HCT116 (cell line): ENCODE results near the gene SH3GL2. TPM values are rescaled to one million over a fixed set of nuclear protein-coding genes. Genes with fewer than 3 reads are reported as not detected.

Experiments used
- ATAC-seq: fragments of 200-7000 bp; cut with Tn5 transposase; 2 replicates; pipeline ENCODE4 v1.9.1; 2020; ENCODE audit warnings: mild to moderate bottlenecking, moderate library complexity
- BruUV-seq: library from RNA; stranded (reverse); fragments of 400-500 nt; replicated peaks from 2 replicates; lab custom pipeline; 2021; lab: Mats Ljungman, UMichigan
- CTCF ChIA-PET: fragments of 300-600 bp; sonication (Branson Sonifier 250); formaldehyde crosslinking; loops from one replicate; lab custom pipeline; 2021; ENCODE audit warnings: antibody characterized with exemption; lab: Charles Lee
- POLR2A ChIA-PET: fragments of 300-600, 350-600 bp; sonication (Branson Sonifier 250); formaldehyde crosslinking; loops from one replicate; lab custom pipeline; 2021; ENCODE audit warnings: antibody characterized with exemption; lab: Charles Lee
- RAD21 ChIA-PET, 2 experiments: fragments of 300-600 bp; sonication (Branson Sonifier 250); formaldehyde crosslinking; loops; one replicate each; lab custom pipeline; 2023; ENCODE audit warnings: low total read pairs in 2 of 2; ENCODE audit not compliant: uncharacterized antibody in 2 of 2, unreplicated experiment in 2 of 2, low non-redundant PET in 1 of 2; lab: Charles Lee
- DNase-seq: peaks from one replicate; pipeline ENCODE4 v3.0.0-alpha.2; 2010; ENCODE audit warnings: low read depth, low spot score
- H2AFZ ChIP-seq: fragments of 200-600 bp; shearing (Covaris generic), sonication (generic); 2 replicates; pipeline ENCODE4 v1.6.1; 2017; ENCODE audit warnings: low read depth, mixed run types, mixed read lengths, antibody characterized with exemption, low read length; ENCODE audit not compliant: poor library complexity, severe bottlenecking
- H3K27ac ChIP-seq: 2 replicates; pipeline ENCODE4 v1.5.1; 2012; ENCODE audit warnings: low read depth, low read length
- H3K27me3 ChIP-seq: fragments of 200-600 bp; sonication (generic); 2 replicates; pipeline ENCODE4 v1.6.1; 2016; ENCODE audit warnings: mixed run types, low read length, mixed read lengths; ENCODE audit not compliant: insufficient read depth
- H3K36me3 ChIP-seq, 2 experiments: fragments of 200-500 bp in 1 of 2; fragments of 200-600 bp in 1 of 2; sonication (Bioruptor generic) in 1 of 2; sonication (generic) in 1 of 2; 2 replicates each; pipeline versions ENCODE4 v1.5.1 to v1.6.1; 2014 to 2016; ENCODE audit warnings: low read length in 2 of 2, inconsistent platforms in 1 of 2, mixed read lengths in 1 of 2, mixed run types in 1 of 2; ENCODE audit not compliant: insufficient read depth in 2 of 2, control insufficient read depth in 1 of 2
- H3K4me1 ChIP-seq, 2 experiments: fragments of 200-600 bp in 1 of 2; sonication (generic) in 1 of 2; 2 replicates each; pipeline versions ENCODE4 v1.5.1 to v1.6.1; 2012 to 2017; ENCODE audit warnings: low read length in 2 of 2, inconsistent platforms in 1 of 2, mild to moderate bottlenecking in 1 of 2, mixed read lengths in 1 of 2, mixed run types in 1 of 2, moderate library complexity in 1 of 2; ENCODE audit not compliant: insufficient read depth in 2 of 2, control insufficient read depth in 1 of 2
- H3K4me2 ChIP-seq: fragments of 200-600 bp; sonication (generic); 2 replicates; pipeline ENCODE4 v1.6.1; 2017; ENCODE audit warnings: mixed run types, low read length, mixed read lengths
- H3K4me3 ChIP-seq, 2 experiments: fragments of 200-600 bp in 1 of 2; sonication (generic) in 1 of 2; replicated peaks in 1 of 2; 2 replicates each; pipeline ENCODE4 v1.5.1; 2011 to 2016; ENCODE audit warnings: low read length in 2 of 2, control low read depth in 1 of 2, low read depth in 1 of 2, mild to moderate bottlenecking in 1 of 2, mixed read lengths in 1 of 2, mixed run types in 1 of 2
- H3K79me2 ChIP-seq: fragments of 200-600 bp; sonication (generic); 2 replicates; pipeline ENCODE4 v1.6.1; 2017; ENCODE audit warnings: mild to moderate bottlenecking, mixed run types, low read length, moderate library complexity, mixed read lengths; ENCODE audit not compliant: insufficient read depth
- H3K9ac ChIP-seq: fragments of 200-600 bp; sonication (generic); 2 replicates; pipeline ENCODE4 v1.6.1; 2016; ENCODE audit warnings: low read length, mixed read lengths
- H3K9me2 ChIP-seq: fragments of 200-600 bp; sonication (generic), shearing (Covaris generic); 2 replicates; pipeline ENCODE4 v1.6.1; 2017; ENCODE audit warnings: mixed run types, mild to moderate bottlenecking, moderate library complexity; ENCODE audit not compliant: insufficient read depth
- H3K9me3 ChIP-seq, 2 experiments: fragments of 200-500 bp in 1 of 2; fragments of 200-600 bp in 1 of 2; sonication (Bioruptor generic) in 1 of 2; sonication (generic) in 1 of 2; 2 replicates each; pipeline ENCODE4 v1.6.1; 2014 to 2017; ENCODE audit warnings: low read length in 2 of 2, mixed read lengths in 2 of 2, inconsistent platforms in 1 of 2, low read depth in 1 of 2, mild to moderate bottlenecking in 1 of 2, mixed run types in 1 of 2, moderate library complexity in 1 of 2; ENCODE audit not compliant: control insufficient read depth in 1 of 2, insufficient read depth in 1 of 2
- H4K20me1 ChIP-seq: fragments of 200-600 bp; sonication (generic), shearing (Covaris generic); 2 replicates; pipeline ENCODE4 v1.6.1; 2017; ENCODE audit warnings: mixed run types, mild to moderate bottlenecking, moderate library complexity; ENCODE audit not compliant: insufficient read depth
- CBX3 ChIP-seq: IDR thresholded peaks from 2 replicates; pipeline ENCODE4 v1.6.1; 2012; ENCODE audit warnings: low read depth
- EZH2 ChIP-seq: fragments of 200-600 bp; sonication (generic); IDR thresholded peaks from 2 replicates; pipeline ENCODE4 v1.6.1; 2017; ENCODE audit warnings: antibody characterized with exemption, mixed run types
- EZH2phosphoT487 ChIP-seq: fragments of 200-600 bp; IDR thresholded peaks from 2 replicates; pipeline ENCODE4 v1.6.1; 2018; ENCODE audit warnings: antibody characterized with exemption, borderline replicate concordance
- JUND ChIP-seq: IDR thresholded peaks from 2 replicates; pipeline ENCODE4 v1.6.1; 2012
- POLR2A ChIP-seq: IDR thresholded peaks from 2 replicates; pipeline ENCODE4 v1.7.0; 2011; ENCODE audit warnings: borderline replicate concordance; ENCODE audit not compliant: insufficient read depth, insufficient read length; ENCODE audit errors: extremely low read depth
- RAD21 ChIP-seq: IDR thresholded peaks from 2 replicates; pipeline ENCODE4 v1.6.1; 2012; ENCODE audit warnings: low read depth, mild to moderate bottlenecking
- SIN3A ChIP-seq: IDR thresholded peaks from 2 replicates; pipeline ENCODE4 v1.6.1; 2012; ENCODE audit warnings: low read depth
- SP1 ChIP-seq: IDR thresholded peaks from 2 replicates; pipeline ENCODE4 v1.6.1; 2012; ENCODE audit warnings: low read depth
- SRF ChIP-seq: IDR thresholded peaks from 2 replicates; pipeline ENCODE4 v1.6.1; 2012; ENCODE audit warnings: low read depth
- TCF7L2 ChIP-seq: IDR thresholded peaks from 2 replicates; pipeline ENCODE4 v1.7.0; 2011; ENCODE audit warnings: borderline replicate concordance, inconsistent platforms; ENCODE audit not compliant: insufficient read depth, insufficient read length; ENCODE audit errors: extremely low read depth
- YY1 ChIP-seq: IDR thresholded peaks from 2 replicates; pipeline ENCODE4 v1.6.1; 2011; ENCODE audit warnings: low read length, low read depth, moderate library complexity, mild to moderate bottlenecking; ENCODE audit not compliant: insufficient replicate concordance; ENCODE audit errors: extremely low read depth
- ZNF274 ChIP-seq: fragments of 200-500 bp; sonication (Bioruptor generic); IDR thresholded peaks from 2 replicates; pipeline ENCODE4 v1.6.1; 2014; ENCODE audit warnings: mild to moderate bottlenecking, low read depth, low read length, inconsistent platforms
- intact Hi-C: fragments of 100-400 bp; cut with micrococcal nuclease; formaldehyde crosslinking; loops from 2 replicates; pipeline ENCODE4 v1.10.0; 2022
- total RNA-seq: library from RNA; stranded (reverse); gene quantifications from one replicate; pipeline ENCODE4 v1.2.1, GENCODE V29; 2021; ENCODE audit not compliant: unreplicated experiment
- TF ChIP-seq, protein P1 (sequence below): IDR thresholded peaks from 2 replicates; pipeline ENCODE4 v1.6.1; 2012
- TF ChIP-seq, protein P2 (sequence below), 3 experiments: fragments of 200-600 bp in 1 of 3; sonication (generic) in 1 of 3; IDR thresholded peaks in 2 of 3; conservative IDR thresholded peaks in 1 of 3; 2 replicates each; pipeline ENCODE4 v1.5.1; 2012 to 2017; ENCODE audit warnings: low read depth in 2 of 3, low read length in 2 of 3, antibody characterized with exemption in 1 of 3, borderline replicate concordance in 1 of 3, control low read depth in 1 of 3, mild to moderate bottlenecking in 1 of 3, mixed read lengths in 1 of 3, mixed run types in 1 of 3, moderate library complexity in 1 of 3; ENCODE audit not compliant: insufficient read depth in 1 of 3
- TF ChIP-seq, protein P3 (sequence below): IDR thresholded peaks from 2 replicates; pipeline ENCODE4 v1.6.1; 2011; ENCODE audit warnings: mild to moderate bottlenecking, low read length, moderate library complexity; ENCODE audit not compliant: insufficient replicate concordance; ENCODE audit errors: extremely low read depth

Gene SH3GL2
- total RNA-seq, 1 experiment from 2014 or later = not detected

DNA sequence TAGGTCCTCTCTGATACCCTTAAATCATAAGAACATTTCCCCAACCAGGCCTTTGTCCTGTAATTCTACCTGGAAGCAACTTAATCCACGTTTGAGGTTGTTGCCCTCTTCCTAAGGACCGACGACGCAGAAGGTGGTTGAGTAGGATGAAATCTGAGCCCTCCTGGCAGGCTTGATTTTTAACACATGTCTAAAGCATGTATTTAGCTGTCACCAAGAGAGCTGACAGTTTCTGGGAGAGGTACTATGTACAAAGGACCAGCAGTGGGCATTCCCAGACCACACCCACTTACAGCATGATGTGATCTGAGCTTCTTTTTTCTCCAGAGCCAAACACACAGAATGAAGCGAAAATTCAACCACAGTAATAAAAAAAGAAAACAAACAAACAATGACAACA is 260.9 kb downstream of the SH3GL2 start:
- intact Hi-C loops = no loop called here
- H3K9me2 ChIP-seq = no peaks in the 10 kb centered on the region
- H3K4me3 ChIP-seq = no peak overlapping the region
- POLR2A ChIA-PET = no interaction called here
- H4K20me1 ChIP-seq = no peaks in the 10 kb centered on the region
- no peaks in the 10 kb centered on the region for H3K27me3 ChIP-seq
- peaks cover 0 to 8% of the 10 kb centered on the region in 2 experiments; a peak in 1 of 4 replicates for H3K9me3 ChIP-seq
- no TSS peak for BruUV-seq
- no peak overlapping the region for H3K27ac ChIP-seq
- H3K4me2 ChIP-seq = no peak overlapping the region
- CTCF ChIA-PET = no interaction called here
- TF ChIP-seq CBX3 (no peak), SIN3A (no peak), EZH2phosphoT487 (no peak), ZNF274 (no peak), SP1 (no peak), YY1 (no peak), JUND (no peak), SRF (no peak), TCF7L2 (no peak), RAD21 (no peak), POLR2A (no peak), EZH2 (no peak)
- TF ChIP-seq, protein P1, sequence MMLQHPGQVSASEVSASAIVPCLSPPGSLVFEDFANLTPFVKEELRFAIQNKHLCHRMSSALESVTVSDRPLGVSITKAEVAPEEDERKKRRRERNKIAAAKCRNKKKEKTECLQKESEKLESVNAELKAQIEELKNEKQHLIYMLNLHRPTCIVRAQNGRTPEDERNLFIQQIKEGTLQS = no peak
- TF ChIP-seq, protein P2, sequence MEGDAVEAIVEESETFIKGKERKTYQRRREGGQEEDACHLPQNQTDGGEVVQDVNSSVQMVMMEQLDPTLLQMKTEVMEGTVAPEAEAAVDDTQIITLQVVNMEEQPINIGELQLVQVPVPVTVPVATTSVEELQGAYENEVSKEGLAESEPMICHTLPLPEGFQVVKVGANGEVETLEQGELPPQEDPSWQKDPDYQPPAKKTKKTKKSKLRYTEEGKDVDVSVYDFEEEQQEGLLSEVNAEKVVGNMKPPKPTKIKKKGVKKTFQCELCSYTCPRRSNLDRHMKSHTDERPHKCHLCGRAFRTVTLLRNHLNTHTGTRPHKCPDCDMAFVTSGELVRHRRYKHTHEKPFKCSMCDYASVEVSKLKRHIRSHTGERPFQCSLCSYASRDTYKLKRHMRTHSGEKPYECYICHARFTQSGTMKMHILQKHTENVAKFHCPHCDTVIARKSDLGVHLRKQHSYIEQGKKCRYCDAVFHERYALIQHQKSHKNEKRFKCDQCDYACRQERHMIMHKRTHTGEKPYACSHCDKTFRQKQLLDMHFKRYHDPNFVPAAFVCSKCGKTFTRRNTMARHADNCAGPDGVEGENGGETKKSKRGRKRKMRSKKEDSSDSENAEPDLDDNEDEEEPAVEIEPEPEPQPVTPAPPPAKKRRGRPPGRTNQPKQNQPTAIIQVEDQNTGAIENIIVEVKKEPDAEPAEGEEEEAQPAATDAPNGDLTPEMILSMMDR (IDR thresholded peaks at IDR 0.05 in 2 of 3, conservative IDR thresholded peaks at IDR 0.05 in 1 of 3; ENCODE audit: borderline replicate concordance in 1 of 3, insufficient read depth in 1 of 3, low read depth in 2 of 3, low read length in 2 of 3) = no peak
- TF ChIP-seq, protein P3, sequence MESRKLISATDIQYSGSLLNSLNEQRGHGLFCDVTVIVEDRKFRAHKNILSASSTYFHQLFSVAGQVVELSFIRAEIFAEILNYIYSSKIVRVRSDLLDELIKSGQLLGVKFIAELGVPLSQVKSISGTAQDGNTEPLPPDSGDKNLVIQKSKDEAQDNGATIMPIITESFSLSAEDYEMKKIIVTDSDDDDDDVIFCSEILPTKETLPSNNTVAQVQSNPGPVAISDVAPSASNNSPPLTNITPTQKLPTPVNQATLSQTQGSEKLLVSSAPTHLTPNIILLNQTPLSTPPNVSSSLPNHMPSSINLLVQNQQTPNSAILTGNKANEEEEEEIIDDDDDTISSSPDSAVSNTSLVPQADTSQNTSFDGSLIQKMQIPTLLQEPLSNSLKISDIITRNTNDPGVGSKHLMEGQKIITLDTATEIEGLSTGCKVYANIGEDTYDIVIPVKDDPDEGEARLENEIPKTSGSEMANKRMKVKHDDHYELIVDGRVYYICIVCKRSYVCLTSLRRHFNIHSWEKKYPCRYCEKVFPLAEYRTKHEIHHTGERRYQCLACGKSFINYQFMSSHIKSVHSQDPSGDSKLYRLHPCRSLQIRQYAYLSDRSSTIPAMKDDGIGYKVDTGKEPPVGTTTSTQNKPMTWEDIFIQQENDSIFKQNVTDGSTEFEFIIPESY = no peak
- TF ChIP-seq, all 23 proteins: peak for 0
- Histone ChIP-seq H2AFZ (no peak overlapping the region), H3K36me3 (no peaks in the 10 kb centered on the region), H3K4me1 (no peaks in the 10 kb centered on the region), H3K9ac (no peak overlapping the region), H3K79me2 (no peaks in the 10 kb centered on the region)
- DNase-seq = no peak
- RAD21 ChIA-PET = no interaction called here
- ATAC-seq = no peak
